NCI-H2107 (cell line): ENCODE results near the gene OSER1.
"Not testable (repeated sequence)": the region's sequence is repeated elsewhere in the genome, so short reads cannot be mapped to it uniquely, and the experiment has no call there.

ENCODE experiments used
- DNase-seq: peaks from one replicate; lab custom pipeline; 2025; lab: John Stamatoyannopoulos, UW

The OSER1 gene

DNA sequence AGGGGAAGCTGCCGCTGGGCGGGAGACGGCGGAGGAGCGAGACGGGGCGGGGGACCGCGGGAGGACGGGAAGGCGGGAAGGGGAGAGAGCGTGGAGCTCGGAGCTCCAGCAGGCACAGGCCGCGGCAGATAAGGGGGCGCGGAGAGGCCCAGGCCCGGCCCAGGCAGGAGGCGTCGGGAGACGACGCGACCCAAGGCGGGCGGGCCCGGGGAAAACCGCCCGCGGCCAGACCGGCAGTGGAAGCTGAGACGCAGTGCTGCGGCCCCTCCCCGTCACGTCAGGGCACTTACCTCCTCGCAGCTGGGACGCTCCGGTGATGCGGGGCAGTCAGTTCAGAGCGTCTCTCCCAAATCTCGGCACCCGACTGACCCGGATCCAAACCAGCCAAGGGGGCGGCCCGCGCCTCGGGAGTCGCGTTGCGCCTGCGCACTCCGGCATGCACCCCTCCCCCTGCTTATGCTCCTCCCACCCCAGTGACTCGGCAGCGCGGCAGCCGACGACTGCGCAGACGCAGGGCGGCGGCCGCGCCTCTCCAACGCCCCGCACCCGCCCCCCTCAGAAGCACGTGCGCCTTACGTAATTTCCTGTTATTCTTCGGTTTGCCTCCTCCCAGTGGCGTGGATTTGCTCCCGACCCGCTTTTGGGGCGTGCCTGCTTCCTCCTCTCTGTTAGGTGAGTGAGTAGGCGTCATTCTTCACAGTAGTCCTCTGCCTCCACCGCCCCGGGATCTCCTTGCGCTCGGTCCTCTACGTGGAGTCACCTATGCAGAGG is at the start of gene OSER1:
Gene OSER1 (minus strand): TSS at position 366 of the 771 bp plus-strand sequence. CDS start 3,814 bp downstream, outside the sequence.
- DNase-seq, result peak; percentile 80

DNA sequence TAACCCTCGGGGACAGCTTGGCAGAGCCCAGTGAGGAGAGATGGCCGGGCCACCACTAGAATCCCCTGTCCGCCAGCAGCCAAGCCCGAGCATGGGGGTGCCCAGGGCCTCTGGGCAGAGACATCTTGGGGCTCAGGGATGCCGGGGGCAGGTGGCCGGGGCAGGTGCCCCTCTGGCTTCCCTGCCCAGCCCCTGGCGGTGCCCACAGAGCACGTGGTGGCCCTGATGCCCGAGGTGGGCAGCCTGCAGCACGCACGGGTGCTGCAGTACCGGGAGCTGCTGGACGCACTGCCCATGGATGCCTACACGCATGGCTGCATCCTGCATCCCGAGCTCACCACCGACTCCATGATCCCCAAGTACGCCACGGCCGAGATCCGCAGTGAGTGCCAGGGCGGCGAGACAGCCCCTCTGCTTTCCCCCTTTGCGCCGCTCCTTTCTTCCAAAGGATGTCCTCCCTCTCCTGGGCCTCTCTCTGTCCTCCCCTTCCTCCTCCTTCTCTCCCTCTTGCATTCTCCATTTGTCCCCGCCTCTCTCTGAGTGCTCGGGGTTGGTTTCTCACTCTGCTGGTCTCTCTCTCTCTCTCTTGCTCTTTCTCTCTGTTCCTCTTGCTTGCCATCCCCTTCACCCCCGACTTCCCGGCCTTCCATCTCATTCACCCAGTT is 47.8 kb upstream of the OSER1 start:
- DNase-seq, result no peak

DNA sequence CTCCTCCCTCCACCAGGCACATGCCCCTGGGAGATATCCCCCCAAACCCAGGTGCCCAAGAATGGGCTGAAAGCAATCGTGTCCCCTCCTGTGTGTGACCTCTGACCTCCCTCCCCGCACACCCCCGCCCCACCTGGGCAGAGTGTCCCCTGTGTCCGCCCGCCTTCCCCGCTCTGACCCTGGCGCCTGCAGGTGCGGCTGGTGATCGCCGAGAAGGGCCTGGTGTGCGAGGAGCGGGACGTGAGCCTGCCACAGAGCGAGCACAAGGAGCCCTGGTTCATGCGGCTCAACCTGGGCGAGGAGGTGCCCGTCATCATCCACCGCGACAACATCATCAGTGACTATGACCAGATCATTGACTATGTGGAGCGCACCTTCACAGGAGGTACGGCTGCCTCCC is 46.4 kb upstream of the OSER1 start:
- no peak for DNase-seq

DNA sequence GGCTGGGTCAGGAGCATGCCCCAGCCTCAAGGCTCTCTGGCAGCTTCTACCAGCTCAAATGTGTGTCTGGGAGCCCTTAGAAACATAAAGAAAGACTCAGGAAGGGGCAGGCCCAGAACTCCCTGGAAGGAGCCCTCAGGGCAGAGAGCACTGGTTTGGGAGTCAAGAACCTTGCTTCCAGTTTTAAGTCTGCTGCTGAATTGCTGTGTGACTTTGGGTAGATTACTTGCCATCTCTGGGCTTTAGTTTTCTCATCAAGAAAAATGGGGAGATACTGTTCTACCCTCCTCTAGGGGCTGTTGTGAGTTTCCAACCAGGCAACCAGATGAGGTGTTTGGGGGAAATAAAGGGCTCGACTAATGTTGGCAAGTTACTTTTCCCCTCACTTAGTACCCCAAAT is 45.4 kb upstream of the OSER1 start:
- no peak for DNase-seq

DNA sequence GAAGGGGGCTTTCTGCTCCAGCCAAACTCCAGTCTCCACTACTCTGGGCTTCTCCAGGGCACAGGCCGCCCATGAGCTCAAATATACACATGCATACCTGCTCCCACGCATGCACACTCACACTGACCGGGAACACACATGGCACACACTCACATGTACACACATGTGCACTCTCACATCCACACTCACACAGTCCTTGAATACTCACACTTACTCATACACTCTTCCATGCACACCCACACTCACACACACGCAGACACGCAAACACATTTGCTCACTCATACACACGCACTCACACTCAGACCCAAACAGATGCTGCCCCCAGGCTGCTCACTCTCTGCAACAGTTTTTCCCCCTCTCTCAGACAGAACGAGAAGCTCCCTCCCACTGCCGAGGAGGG is 43.5 kb upstream of the OSER1 start:
- DNase-seq, result no peak

DNA sequence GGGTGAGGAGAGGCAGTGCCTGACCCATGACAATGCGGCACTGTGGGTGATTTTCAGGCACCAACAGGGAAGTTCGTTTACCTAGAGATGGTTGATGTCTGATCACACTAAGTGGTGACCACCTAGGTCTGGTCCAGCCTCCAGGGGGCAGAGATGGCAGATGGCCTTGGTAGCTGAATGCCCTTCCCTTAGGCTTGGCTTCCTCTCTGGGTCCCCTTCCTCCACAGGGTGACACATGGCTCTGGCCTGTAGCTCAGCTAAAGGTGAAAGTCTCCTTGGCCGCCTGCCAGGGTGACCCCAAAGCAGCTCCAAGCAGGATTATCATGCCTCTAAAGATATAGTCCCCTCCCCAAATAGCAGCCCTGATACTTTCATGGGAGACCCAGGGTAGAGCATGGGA is 43.0 kb upstream of the OSER1 start:
- no peak for DNase-seq

DNA sequence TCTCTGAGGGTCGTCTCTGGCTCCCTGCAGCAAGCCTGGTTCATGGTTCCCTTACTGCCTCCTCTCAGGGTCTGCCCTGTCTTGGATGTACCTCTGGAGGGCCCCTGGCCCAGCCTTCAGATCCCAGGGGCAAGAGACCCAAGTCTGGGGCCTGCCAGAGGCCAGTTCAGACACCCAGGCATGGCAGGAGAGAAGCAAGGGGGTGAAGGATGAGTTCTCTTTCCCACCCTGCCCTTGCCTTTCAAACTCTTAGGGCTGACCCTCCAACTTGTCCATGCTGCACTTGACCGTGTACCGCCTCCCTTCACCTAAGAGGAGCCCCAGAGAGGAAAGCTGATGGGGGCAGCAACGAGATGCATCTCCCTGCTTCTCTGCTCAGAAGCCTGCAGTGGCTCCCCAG is 40.7 kb upstream of the OSER1 start:
- no peak for DNase-seq

DNA sequence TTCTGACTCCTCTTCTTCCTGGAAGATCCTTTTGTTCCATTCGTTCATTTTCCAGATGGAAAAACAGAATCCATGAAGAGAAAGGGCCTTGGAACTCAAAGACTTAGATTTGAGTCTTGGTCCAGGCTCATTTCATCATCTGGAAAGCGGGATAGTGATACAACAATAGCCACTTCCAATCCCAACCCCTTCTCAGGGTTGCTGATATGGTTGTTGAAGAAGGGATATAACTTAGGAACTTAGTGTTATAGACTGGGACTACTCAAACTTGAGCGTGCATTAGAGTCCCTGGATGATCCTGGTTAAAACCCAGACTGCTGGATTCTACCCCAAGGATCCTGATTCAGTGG is 37.8 kb upstream of the OSER1 start:
- no peak for DNase-seq

DNA sequence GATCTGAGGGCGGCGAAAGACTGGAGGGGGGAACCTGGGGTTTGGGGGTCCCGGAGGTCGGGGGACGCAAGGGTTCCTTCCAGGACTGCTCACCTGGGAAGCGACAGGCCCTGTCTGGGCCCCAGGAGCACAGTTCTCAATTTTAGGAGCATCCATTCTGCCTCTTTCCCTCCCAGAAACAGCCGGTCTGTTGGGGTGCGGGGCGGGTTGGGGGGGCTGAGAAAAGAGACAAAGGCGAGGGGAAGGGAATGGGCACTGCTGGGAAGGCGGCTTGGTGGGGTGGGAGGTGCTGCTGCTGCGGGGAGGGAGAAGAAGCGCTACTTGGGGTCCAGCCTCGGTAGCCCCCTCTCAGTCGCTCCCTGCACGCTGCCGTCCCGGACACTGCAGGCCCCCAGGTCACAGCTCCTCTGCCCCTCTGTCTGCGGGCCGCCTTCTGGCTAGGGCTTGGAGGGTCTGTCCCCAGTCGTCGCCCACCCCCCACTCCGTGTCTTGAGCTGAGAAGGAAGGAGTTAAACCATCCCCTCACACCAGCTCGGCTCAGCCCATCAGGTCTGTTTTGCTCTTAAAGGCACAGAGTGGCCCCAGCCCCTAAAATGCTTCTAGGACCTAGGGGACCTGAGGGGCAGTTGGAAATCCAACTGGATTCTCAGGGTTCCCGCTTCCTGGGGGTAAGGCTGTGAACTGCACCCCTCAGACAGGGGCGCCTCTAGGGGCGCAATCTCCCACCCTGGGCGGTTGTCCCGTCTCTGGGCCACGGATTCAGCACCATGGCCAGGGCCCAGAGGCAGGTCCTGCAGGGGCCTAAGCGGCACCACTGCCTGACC is 37.2 kb upstream of the OSER1 start:
- DNase-seq, result no peak

DNA sequence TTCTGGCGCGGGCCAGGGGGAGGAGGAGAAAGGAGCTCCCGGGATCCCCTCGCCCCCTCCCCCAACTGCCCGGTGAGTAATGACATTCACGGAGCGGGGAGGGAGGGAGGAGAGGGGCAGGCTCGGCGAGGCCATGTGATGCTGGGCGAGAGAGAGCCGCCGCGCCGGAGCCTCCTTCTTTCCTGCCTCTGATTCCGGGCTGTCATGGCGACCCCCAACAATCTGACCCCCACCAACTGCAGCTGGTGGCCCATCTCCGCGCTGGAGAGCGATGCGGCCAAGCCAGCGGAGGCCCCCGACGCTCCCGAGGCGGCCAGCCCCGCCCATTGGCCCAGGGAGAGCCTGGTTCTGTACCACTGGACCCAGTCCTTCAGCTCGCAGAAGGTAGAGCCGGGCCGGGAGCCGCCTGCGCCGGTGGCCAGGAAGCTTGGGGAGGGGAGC is 36.6 kb upstream of the OSER1 start, which contains the start of gene GDAP1L1:
Gene GDAP1L1 (plus strand): TSS at position 178 of the 441 bp plus-strand sequence. CDS start 27 bp downstream, at position 205.
- no peak for DNase-seq

DNA sequence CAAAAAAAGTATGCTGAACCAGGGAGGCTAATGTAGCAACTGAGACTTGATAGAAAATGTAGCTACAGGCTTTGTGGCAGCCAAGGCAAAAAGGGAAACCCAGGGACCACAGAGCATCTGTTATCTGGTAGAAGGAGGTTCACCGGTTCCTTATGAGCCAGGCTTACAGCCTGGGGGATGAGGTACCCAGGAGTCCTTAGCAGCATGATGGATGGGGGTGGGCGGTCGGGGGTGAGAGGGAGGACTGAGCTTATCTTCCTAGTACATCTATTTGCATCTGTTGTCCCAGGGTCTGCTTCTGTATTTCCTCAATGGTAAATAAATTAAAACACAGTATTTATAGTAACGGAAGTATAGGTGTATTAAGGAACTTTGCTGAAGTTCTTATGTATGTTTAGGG is 35.4 kb upstream of the OSER1 start:
- DNase-seq, result no peak

DNA sequence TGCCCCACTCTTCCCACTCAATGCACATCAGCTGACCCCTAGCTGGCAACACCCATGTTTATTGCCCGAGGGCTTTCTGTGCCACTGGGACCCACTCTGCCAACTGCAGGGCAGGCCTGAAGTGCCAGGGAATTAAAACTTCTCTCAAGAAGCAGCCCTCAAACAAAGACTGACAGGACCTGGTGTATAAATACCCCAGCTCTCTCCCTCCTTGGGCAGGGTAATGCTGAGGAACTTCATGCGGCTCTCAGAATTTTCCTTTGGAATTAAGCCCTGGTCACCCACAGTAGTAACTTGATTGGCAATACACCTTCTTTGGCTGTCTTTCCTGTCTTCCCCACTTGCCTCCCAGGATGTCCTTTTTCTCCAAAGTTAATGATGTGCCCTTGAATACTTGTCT is 31.2 kb upstream of the OSER1 start:
- DNase-seq, result no peak

DNA sequence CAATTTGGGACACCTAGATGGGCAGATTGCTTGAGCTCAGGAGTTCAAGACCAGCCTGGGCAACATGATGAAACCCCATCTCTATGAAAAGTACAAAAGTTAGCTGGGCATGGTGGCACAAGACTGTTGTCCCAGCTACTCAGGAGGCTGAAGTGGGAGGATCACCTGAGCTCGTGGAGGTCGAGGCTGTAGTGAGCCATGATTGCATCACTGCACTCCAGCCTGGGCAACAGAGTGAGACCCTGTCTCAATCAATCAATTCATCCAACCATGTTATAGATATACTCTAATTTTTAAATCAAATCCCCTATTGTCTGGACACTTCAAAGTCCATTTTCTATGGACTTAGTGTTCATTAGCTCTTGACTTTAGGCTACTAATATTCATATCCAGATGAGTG is 26.3 kb upstream of the OSER1 start:
- DNase-seq, result not testable (repeated sequence)

DNA sequence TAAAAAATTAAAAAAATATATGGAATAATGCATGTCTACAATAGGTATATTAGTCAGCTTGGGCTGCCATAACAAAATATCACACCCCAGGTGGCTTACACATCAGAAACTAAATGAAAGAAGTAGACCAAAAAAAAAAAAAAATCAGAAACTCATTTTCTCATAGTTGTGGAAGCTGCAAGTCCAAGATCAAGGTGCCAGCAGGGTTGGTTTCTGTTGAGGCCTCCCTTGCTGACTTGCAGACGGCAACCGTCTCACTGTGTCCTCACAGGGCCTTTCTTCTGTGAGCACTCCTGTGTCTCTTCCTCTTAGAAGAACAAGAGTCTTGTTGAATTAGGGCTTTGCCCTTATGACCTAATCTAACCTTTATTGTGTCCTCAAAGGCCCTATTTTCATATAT is 25.1 kb upstream of the OSER1 start:
- DNase-seq, result no peak

DNA sequence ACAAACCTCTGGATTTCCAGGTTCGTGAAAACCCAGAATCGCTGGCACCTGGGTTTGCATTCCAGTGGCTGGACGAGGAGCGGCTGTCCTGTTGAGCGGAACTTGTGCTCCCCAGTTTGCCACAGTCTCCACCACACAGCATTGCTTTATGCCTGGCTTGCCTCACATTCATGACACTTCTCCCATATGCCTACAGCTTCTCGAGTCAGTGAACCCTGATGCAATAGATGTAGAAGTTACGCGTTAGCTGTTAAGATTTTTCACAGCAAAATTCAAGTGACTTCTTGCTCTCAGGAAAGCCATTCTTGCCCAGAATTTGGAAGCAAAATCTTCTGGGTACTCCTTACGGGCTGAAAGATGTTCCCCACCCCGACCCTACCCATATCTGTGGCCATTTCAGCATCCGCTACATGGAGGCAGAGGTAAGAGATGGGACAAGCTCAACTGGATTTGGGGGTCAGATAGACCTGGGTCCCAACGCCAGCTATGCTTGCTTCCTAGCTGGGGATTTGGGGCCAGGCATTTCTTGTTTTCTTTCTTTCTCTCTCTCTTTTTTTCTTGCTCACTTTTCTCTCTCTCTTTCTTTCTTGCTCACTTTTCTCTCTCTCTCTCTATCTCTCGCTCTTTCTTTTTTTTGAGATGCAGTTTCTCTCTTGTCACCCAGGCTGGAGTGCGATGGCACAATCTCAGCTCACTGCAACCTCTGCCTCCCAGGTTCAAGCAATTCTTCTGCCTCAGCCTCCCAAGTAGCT is 24.2 kb upstream of the OSER1 start:
- no peak for DNase-seq

DNA sequence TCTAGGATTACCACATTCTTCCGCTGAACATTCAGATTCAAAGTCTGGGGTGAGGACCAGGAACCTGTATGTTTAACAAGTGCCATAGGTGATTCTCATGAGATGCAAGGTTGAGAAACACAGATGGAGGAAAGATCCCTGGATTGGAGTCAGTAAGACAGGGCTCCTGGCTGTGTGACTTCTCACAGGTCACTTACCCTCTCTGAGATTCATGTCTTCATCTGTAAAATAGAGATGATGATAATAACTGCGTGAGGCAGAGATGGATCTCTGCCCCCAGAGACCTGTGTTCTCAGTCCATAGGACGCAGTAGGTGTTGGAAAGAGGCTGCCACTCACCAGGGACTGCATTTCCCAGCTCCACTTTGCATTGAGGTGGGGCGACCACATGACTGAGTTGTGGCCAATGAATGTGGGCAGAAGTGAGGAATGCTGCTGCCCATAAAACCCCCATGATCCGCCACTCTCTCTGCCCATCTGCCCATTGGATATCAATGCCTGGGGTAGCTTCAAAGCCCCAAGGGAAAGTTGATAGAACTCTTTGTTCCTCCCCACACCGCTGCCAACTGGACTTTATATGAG is 23.0 kb upstream of the OSER1 start:
- no peak for DNase-seq

DNA sequence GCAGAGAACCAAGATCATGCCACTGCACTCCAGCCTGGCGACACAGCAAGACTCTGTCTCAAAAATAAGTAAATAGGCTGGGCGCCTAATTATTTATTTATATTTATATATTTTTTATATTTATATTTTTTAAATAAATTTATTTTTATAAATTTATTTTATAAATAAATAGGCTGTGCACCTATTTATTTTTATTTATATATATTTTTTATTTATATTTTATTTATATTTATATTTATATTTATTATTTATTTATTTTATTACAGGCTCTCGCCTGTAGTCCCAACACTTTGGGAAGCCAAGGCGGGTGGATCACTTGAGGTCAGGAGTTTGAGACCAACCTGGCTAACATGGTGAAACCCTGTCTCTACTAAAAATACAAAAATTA is 21.9 kb upstream of the OSER1 start:
- DNase-seq, result not testable (repeated sequence)

DNA sequence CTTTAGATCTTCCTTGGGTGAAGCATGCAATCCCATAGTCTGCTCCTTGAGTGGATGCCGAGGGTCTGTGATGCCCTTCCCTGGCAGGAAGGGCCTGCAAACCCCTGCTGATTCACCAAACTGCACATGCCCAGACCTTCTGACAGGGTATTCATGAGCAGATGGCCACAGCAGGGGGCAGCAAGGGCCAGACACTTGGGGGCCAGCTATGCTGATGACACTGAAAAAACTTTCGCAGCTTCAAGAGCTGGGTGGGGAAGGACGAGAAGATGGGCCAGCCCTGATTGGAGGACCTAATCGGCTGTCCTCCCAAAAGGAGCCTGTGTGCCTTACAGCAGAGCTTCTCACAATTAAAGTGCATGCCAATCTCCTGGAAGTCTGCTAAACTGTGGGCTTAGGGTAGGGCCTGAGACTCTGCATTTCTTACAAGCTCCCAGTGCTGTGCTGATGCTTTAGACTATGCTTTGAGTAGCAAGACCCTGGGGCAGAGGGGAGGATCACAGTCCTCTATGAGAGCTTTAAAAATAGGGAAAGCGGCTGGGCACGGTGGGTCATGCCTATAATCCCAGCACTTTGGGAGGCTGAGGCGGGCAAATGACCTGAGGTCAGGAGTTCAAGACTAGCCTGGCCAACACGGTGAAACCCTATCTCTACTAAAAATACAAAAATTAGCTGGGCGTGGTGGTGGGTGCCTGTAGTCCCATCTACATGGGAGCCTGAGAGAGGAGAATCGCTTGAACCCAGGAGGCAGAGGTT is 21.3 kb upstream of the OSER1 start:
- no peak for DNase-seq

DNA sequence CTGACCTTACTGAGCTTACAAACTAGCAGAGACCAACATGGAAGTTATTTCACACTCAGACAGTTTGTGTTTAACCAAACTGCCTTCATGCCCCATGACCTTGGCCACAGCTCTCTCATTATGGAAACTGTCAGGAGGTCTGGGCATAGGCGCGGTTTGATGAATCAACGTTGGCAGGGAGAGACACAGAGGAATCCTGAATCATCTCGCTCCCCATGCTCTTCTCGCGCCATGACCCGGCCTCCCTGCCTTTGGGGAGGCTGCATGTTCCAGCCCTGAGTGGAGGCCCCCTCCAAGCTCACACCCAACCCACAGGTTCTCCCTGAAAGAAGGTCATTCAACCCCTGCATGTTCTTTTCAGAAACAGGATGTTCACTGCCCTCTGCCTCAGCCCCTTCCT is 20.6 kb upstream of the OSER1 start:
- DNase-seq, result no peak

DNA sequence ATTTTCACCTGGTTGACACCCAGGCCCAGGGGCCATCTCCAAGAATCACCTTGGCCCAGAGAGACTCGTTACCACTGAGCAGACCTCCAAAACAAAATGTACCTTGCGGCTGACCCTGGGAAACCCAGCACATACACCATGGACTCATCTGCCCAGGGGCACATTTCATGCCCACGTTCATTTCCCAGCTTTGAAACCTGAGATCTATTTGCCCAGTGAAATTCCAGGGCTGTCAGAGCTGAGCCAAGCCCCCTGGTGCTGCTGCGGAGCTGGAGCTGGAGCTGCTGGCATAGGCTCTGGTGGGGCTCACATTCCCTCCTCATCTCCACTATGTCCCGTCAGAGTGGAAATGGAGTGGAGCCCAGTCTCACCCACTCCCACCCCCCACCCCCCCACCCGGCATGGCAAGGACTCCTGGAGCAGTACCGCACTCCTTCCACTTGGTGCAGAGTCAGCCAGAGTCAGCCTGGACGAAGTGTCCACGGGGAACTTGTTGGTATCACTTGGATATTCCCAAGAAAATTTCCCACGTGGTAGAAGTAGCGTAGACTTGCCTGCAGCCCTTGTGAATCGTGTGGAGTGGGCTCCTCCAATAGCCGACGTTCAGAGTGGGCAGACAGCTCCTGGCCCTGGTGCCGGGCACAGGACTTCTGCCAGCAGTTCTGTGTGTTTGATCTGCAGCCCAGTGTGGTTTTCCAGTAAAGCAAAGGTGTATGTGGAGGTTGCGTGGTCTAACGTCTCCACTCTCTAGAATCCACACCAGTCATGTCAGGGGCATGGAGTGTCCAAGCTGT is 18.1 kb upstream of the OSER1 start:
- no peak for DNase-seq
